Ovary (tissue), 9 donors: ENCODE data around the gene FOXK2. TPM values are rescaled to one million over a fixed set of nuclear protein-coding genes. Genes with fewer than 3 reads are reported as not detected.

Experiments
- DNase-seq, 5 donors: peaks; one replicate each; pipeline ENCODE4 v3.0.0-alpha.2; 2019 to 2020
- H3K27ac ChIP-seq, 2 donors: fragments of 200-600 bp; one replicate each; pipeline versions ENCODE4 v1.5.1 to v1.8.0; 2019 to 2022
- H3K27me3 ChIP-seq: fragments of 200-600 bp; one replicate; pipeline ENCODE4 v1.8.0; 2022
- H3K36me3 ChIP-seq: fragments of 200-600 bp; sonication (generic); one replicate; pipeline ENCODE4 v1.5.1; 2019
- H3K4me1 ChIP-seq: one replicate; pipeline ENCODE4 v1.8.1; 2013; ENCODE audit warnings: mild to moderate bottlenecking, moderate library complexity; ENCODE audit not compliant: insufficient read depth
- H3K4me3 ChIP-seq: fragments of 200-600 bp; sonication (generic); one replicate; pipeline ENCODE4 v1.5.1; 2017
- H3K9me3 ChIP-seq, 2 donors: fragments of 200-600 bp in 1 of 2; sonication (generic) in 1 of 2; one replicate each; pipeline versions ENCODE4 v1.5.1 to v1.8.1; 2013 to 2019; ENCODE audit warnings: mild to moderate bottlenecking in 1 of 2, moderate library complexity in 1 of 2
- EP300 ChIP-seq: sonication (generic); formaldehyde crosslinking; IDR thresholded peaks from one replicate; pipeline ENCODE4 v1.6.1; 2017; ENCODE audit warnings: antibody characterized with exemption
- POLR2A ChIP-seq: fragments of 450-650 bp; IDR thresholded peaks from one replicate; pipeline ENCODE4 v1.6.1; 2017; ENCODE audit warnings: antibody characterized with exemption, mild to moderate bottlenecking, moderate library complexity
- WGBS, 3 donors: extraction: QIAGEN DNeasy Blood & Tissue Kit in 1 of 3; methylation state at CpG; one replicate each; pipeline versions ENCODE4 v1.1.5 to v1.1.7; 2013 to 2017; 5-methylcytosine and 5-hydroxymethylcytosine counted together
- intact Hi-C, 4 donors: fragments of 100-400 bp; cut with DNase I; formaldehyde crosslinking; loops; one replicate each; pipeline versions ENCODE4 v1.11.0 to v1.15.1; 2022 to 2023
- polyA plus RNA-seq, 2 donors: library from polyadenylated mRNA; stranded (reverse); fragments of 200-250 nt in 1 of 2; fragments of 350-450 nt in 1 of 2; fragmentation: Illumina TruSeq in 1 of 2; extraction: RNeasy Lipid Tissue Mini Kit (QIAGEN cat#74804) in 1 of 2; gene quantifications; one replicate each; pipeline ENCODE4 v1.2.3, GENCODE V29; 2013 to 2014
- total RNA-seq, 7 donors: library from RNA; depleted of rRNA in 2 of 7; stranded (reverse); fragments of >200 nt in 2 of 7; fragmentation: NEBNext Ultra II Directional in 3 of 7; extraction: Animal tissue kit (Norgen Biotek cat#: 25700) in 3 of 7; gene quantifications; one replicate each; pipeline versions ENCODE4 v1.1.0 to v1.2.4, GENCODE V29; 2016 to 2023
- TF ChIP-seq, protein P1 (sequence below), 3 donors: fragments of 450-650 bp in 2 of 3; fragments of 200-600 bp in 1 of 3; IDR thresholded peaks; one replicate each; pipeline versions ENCODE4 v1.5.1 to v1.8.0; 2016 to 2022; ENCODE audit warnings: antibody characterized with exemption in 3 of 3, mild to moderate bottlenecking in 1 of 3
- donor health status: DM: no; HTN: no; CAD: no; lungs with moderate emphysema.
- donor health status: DM: no; HTN: no; CAD: no.
- donor health status: Bipolar disorder and iron deficiency.
- donor health status: DM: yes; HTN: yes; CAD: no.
- donor health status: DM: no; HTN: no; CAD: no.
- donor health status: DM: yes; HTN: yes; CAD: no.

The FOXK2 gene
- total and polyA plus RNA-seq, 9 donors = 19.1 to 67.6 (median 43.0) TPM

DNA sequence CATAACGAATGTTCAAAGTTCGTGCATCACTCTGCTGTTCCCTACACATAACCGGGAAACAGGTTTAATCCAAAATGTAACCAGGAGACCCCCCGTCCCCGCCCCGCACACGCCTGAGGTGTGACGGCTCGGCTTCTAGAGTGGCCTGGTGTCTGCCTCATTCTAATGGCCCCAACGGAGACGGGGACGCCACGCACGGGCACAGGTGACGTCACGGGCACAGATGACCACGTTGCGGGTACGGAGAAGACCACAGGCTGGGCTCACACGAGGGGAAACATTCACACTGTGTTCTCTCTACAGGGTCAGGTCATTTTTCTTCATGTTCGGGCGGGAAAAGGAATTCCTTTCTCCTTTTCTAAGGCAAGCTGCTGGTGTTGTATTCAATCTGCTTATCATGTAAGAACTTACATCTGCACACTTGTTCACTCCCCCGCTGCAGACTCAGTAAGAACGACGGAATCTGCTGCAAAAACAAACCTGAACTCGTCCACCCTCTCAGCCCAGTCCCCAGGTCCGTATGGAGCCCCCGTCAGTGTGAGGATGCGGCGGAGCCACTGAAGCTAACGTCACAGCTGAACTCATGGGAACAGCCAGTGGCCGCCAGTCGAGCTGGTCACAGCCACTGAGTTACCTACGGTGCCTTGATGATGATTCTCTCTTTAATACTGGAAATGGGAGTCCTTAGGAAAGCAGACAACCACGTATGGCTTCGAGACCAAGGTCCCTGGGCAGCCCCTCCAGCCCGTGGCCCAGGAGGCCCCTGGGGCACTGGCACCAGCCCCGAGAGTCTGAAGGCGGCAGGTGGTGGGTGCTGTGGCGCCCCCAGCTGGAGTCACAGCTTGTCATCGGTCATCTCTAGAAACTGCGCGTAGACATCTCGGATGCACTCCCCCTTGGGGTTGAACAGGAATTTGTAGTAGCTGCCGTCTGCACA lies 95.8 kb downstream of the FOXK2 start:
- no peak overlapping the region for H3K27ac ChIP-seq
- DNase-seq = peak in 3 of 5 donors; percentile 45 to 75 (median 48)
- H3K36me3 ChIP-seq = no peaks in the 10 kb centered on the region
- WGBS, 3 donors = 61 to 67% (median 62%) methylated on average over 45 of the region's 45 CpGs
- no peak overlapping the region for H3K4me3 ChIP-seq
- intact Hi-C loops = no loop called here
- H3K4me1 ChIP-seq = no peaks in the 10 kb centered on the region
- H3K9me3 ChIP-seq = no peaks in the 10 kb centered on the region
- no peak for TF ChIP-seq EP300
- TF ChIP-seq POLR2A = no peak
- TF ChIP-seq, protein P1, sequence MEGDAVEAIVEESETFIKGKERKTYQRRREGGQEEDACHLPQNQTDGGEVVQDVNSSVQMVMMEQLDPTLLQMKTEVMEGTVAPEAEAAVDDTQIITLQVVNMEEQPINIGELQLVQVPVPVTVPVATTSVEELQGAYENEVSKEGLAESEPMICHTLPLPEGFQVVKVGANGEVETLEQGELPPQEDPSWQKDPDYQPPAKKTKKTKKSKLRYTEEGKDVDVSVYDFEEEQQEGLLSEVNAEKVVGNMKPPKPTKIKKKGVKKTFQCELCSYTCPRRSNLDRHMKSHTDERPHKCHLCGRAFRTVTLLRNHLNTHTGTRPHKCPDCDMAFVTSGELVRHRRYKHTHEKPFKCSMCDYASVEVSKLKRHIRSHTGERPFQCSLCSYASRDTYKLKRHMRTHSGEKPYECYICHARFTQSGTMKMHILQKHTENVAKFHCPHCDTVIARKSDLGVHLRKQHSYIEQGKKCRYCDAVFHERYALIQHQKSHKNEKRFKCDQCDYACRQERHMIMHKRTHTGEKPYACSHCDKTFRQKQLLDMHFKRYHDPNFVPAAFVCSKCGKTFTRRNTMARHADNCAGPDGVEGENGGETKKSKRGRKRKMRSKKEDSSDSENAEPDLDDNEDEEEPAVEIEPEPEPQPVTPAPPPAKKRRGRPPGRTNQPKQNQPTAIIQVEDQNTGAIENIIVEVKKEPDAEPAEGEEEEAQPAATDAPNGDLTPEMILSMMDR (IDR thresholded peaks at IDR 0.05) = no peak
- H3K27me3 ChIP-seq = no peaks in the 10 kb centered on the region

DNA sequence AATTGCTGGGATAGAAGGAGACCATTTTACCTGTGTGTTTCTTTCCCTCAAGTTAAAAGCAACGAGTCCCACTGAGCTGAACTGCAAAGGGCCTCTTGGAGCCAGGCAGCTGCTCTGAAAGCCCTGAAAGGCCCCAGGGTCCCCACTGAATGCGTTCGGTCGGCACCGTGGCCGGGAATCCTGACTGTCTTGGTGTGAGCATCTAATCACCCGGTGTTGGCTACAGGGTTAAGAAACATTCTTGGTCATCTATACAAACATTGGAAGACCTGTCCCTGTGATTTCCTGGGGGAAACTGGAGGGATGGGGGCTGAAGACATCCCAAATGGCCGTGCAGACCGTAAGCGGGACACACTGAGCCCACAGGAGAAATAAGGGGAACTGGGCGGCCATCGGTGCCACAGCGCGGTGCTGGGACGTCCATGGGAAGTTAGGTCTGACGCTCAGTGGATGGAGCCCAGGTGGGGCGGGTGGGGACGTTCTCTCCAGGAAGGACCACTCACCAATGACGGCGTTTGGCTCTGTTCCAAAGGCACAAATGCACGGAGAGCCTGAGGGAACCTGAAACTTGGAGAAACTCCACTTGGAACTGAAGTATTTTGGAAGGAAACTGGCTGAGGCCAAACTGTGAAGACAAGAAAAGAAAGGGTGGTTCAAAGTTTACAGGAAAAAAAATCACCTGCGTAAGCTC lies 96.6 kb downstream of the FOXK2 start:
- Histone ChIP-seq H3K4me1 (no peaks in the 10 kb centered on the region), H3K36me3 (no peaks in the 10 kb centered on the region), H3K9me3 (no peaks in the 10 kb centered on the region), H3K4me3 (no peak overlapping the region), H3K27me3 (no peaks in the 10 kb centered on the region), H3K27ac (no peak overlapping the region)
- intact Hi-C loops = no loop called here
- 77 to 80% (median 79%) methylated on average over 22 of the region's 22 CpGs for WGBS, 3 donors
- no peak for TF ChIP-seq EP300
- TF ChIP-seq POLR2A = no peak
- TF ChIP-seq, protein P1 (IDR thresholded peaks at IDR 0.05) = no peak
- DNase-seq = no peak

DNA sequence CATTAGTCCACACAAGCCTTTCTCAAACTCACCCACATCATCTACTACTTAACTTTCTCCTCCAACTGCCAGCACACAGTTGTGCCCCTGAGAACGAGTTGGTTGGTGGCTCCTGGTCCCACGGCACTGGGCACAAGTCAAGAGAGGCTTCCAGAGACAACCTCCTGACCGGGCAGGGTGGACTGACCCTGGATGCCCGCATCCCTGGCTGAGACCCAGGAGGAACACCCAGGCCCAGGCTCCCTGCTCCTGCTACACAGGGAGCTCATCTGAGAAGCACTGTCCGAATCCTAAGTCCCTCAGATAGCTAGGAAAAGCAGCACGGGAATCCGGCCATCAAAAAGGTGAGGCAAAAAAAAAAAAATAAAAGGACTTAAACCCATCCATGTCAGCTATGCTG lies 99.7 kb downstream of the FOXK2 start:
- no peaks in the 10 kb centered on the region for H3K36me3 ChIP-seq
- H3K27me3 ChIP-seq = no peaks in the 10 kb centered on the region
- H3K4me1 ChIP-seq = no peaks in the 10 kb centered on the region
- TF ChIP-seq, protein P1 (IDR thresholded peaks at IDR 0.05) = no peak
- TF ChIP-seq EP300 (no peak), POLR2A (no peak)
- no peaks in the 10 kb centered on the region for H3K9me3 ChIP-seq
- no peak overlapping the region for H3K27ac ChIP-seq
- H3K4me3 ChIP-seq = no peak overlapping the region
- DNase-seq = no peak
- intact Hi-C loops = no loop called here
- WGBS, 3 donors = 84 to 88% (median 85%) methylated on average over 7 of the region's 7 CpGs

DNA sequence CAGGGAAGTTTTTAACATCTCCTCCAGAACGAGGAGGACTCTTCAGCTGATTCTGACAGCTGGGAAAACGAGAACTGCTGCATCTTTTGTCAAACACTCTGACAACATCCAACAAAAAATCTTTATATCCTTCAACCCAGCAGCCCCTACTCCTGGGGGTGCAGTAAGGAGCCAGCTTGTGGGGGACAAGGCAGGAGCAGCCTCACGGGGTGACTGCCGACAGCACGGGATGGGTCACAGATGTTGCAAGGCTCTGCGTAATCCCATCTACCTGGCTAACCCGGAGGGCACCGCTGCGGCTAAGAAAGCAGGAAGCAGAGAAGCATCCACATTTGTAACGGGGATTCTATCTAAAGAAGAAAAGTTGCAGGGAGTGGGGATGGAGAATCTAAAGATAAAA lies 100.1 kb downstream of the FOXK2 start:
- WGBS, 3 donors = 81 to 89% (median 88%) methylated on average over 9 to 10 of the region's 10 CpGs
- TF ChIP-seq EP300 = no peak
- TF ChIP-seq, protein P1 (IDR thresholded peaks at IDR 0.05) = no peak
- TF ChIP-seq POLR2A = no peak
- H3K36me3 ChIP-seq = no peaks in the 10 kb centered on the region
- DNase-seq = no peak
- no peaks in the 10 kb centered on the region for H3K9me3 ChIP-seq
- H3K27ac ChIP-seq = no peak overlapping the region
- H3K4me3 ChIP-seq = no peak overlapping the region
- intact Hi-C loops = no loop called here
- H3K27me3 ChIP-seq = no peaks in the 10 kb centered on the region
- no peaks in the 10 kb centered on the region for H3K4me1 ChIP-seq
